ENCODE results near the gene SAMD13.

Gene SAMD13

DNA sequence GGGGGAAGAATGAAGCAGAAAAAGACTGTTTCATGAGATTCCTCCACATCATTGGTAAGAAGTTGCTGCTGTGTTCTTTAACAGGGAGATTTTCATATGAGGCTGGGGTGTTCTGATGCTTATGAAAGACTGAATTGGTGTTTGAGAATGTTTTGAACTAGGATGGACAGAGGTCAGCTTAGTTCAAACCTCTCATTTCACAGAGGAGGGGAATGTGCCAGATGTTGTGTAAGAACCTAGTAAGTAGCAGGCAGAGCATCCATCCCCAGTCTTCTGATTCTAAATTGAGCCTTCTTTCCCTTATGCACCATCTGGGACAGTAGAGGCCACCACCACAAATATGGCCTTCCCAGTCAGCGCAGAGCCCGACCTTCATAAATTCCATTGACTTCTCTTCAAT lies 43.7 kb downstream of the SAMD13 start:
- no peak for DNase-seq (ENCODE audit: low read depth)

DNA sequence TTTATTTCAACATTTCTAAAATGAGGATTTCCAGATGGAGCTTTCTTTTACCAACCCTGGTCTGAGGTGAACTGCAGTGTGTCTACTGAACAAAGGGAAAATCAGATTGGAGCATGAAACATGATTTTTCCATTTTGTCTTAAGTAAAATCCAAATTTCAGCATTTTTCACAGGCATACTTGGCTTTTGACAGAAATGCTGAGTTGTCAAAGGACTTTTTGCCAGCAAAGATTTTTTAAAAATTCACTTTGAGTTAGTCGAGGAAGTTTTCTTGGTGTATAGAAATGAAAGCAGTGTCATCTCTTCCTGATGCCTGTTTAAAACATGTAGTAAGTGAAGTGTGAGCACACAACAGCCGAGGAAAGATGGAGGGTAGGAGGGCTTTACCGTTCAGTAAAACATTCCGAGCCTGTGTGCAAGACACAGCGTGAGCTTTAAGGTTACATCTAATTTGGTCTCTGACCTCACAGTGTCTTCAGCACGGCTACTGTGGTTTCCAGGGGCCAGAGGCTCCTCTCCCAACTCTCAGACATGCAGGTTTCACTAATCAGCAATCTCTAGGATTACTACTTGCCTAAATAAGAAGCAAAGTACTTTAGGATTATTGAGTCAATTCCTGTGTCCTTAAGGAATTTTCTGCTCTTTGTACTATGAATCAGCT lies 45.9 kb downstream of the SAMD13 start:
- no peak for DNase-seq (ENCODE audit: low read depth)

DNA sequence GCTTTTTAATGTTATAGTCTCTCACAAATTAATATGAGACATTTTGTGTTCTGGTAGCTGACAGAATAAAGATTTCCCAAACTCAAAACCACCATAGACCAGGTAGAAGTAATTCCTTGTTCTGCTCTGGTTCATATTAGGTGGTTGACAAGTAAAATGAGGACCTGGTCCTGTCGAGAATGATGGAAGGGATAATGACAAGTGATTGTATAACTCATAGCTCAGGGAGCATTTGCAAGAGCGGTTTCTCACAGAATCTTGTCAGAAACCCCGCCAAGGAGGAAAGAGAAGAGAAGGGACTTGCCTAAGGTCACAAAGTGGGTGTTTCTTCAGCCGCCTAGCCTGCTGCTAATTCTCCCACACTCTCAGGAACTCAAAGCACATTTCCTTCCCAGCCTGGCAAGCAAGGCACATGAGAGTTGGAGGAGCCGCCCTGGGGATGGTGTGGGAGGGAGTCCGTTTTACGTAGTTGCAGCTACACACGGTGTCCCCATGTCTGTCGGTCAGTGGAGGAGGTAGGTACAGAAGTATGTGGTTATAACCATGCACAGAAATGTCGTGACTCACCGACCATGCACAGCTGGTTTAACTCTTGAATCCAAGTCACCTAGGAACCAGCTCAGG lies 46.5 kb downstream of the SAMD13 start:
- DNase-seq (ENCODE audit: low read depth), result no peak

DNA sequence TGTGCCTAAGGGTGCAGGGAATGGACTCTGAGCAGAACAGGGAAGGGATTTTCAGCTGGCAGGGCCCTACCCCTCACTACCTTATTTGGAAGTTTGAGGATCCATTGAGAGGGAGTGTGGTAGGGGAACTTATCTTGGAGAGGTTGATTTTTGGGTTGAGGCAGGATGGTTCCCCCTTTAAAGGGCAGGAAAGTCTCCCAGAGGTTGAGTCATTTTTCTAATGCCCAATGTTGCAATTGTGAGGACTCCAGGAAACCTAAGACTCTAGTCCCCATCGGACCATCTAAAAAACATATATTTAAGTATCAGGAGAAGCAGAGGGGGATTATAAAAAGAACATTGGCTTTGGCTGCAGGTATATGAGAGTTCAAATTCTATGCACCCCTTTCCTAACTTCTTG lies 47.3 kb downstream of the SAMD13 start:
- DNase-seq (ENCODE audit: low read depth), result no peak

DNA sequence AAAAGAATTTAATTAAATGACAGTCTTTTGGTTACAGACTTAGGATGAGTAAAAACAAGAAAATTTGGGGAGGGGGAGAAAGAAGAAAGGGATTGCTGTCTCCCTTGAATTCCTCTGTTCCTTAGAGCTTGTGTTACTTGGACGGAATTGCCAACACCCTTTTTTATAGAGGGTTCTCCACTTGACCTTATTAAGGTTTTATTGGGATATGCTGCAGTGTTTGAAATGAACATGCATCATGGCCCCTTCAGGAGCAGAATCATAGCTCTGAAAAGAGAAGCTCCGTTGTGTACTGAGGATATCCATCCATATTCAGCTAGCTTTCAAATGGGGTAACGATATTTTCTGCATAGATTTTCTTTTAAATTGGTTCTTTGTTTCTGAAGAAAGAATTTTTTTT lies 48.6 kb downstream of the SAMD13 start:
- DNase-seq (ENCODE audit: low read depth), result no peak

DNA sequence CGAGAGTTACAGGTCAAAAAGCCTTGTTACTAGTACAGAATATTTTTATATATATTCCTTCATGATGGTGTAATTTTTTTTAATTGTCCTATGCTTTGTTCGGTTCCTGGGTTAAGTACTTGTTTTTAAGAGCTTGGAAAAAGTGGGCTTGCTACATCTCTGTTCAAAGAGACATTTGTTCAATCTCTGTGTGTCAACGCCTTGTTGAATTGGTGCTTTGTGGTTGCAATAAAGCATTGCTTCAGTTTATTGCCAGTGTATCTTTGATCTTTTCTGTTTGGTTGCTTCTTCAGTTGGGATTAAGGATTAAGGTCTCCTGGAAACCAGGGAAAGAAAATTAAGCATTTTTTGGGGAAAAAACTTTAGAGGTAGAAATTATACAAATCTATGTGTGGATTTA lies 49.0 kb downstream of the SAMD13 start:
- no peak for DNase-seq (ENCODE audit: low read depth)

DNA sequence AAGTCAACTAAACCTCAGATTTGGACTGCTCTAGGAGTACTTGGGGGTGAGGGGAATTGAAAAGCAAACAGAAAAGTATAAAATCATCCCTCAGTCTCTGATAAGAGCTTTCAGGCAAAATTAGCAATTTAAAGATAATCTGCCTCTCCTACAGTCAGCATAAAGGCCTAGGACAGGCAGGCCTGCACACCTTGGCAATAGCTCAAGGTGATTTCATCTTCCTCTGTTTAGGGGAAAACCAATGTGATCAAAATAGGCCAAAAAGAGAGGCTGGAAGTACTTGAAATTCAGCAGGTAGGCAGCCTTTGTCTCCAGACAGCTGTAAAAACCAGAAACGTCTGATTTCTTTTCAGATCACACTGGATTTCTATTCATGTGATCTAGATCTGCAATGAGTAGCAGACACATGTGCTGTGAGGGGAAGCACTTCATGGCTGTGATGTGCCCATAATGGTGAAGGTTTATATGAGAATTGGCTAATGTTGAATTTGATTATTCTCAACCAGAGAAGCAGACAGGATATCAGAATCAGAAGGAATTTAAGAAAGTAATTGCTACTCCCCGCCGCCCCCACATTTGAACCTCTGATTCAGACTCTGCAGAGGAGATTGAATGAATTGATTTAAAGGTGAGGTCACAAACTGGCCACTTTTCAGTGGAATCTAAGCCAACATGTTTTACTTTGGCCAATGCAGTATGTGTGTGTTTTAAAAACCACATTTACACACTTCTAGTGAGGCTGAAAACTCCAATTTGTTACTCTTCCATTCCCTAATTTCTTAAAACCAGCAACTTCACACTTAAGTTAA lies 51.0 kb downstream of the SAMD13 start:
- DNase-seq (ENCODE audit: low read depth), result no peak

DNA sequence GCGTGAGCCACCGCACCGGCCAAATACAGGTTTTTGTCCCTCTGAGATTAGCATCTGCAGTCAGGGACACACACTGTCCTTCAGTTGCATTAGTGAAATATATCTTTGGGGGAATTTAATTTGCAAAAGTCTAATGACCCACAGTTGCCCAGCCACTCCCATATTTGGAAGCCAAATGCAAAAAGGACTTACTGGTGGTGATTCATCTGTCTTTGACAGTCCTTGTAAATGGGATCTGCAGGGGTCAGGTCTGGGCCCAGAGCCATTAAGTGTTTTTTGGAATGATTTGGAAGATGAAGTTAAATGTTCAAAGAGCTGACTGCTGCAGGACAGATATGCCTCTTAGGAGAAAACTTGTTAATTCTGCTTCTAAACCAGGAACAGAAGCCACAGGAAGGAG lies 52.2 kb downstream of the SAMD13 start:
- DNase-seq (ENCODE audit: low read depth), result no peak

DNA sequence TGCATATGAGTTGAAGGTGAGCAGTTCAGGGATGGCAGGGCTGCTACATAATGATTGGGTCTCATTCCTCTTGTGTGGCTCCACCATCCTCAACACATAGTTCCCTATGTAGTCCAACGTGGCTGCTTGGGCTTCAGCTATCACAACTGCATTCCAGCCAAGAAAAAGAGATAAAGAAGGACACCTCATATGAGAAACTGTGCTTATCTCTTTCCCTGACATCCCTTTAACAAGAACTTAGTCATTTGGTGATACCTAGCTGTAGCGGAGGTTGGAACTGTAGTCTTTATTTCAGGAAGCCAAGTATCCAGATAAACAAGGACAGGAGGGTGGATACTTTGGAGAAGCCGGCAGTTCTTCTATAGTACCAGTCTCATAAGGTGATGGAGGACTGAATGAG lies 54.0 kb downstream of the SAMD13 start:
- DNase-seq (ENCODE audit: low read depth), result no peak

DNA sequence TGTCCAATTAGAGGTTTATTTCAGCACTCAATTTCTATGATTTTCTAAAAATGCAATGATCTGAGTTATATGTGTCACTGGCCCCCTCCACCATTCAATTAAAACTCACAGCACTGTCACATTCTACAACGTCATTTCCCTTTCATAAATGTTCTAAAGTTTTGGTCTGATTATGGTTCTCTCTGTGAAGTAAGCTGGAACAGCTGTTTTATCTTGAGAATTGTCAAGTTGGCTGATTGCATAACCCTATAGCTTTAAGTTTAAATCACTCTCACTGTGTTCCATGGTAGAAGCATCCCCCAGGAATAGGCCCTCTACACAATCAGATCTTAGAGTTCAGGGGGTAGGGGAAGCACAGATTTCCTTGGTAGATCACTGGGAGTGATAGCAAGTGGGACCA lies 55.4 kb downstream of the SAMD13 start:
- no peak for DNase-seq (ENCODE audit: low read depth)

DNA sequence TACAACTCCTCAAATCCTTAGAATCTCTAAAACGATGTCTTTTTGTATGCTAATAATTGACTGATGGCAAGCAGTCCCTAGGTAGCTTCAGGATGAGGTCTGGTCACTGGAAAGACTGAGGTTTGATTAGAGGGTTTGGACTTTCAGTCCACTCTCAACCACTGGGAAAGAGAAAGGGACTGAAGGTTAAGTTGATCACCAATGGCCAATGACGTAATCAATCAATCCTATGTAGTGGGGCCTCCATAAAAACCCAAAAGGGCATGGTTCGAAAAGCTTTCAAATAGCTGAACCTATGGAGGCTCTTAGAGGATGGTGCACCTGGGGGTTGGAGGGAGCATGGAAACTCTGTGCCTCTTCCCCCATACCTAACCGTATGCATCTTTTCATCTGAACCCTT lies 57.2 kb downstream of the SAMD13 start:
- DNase-seq (ENCODE audit: low read depth), result no peak

DNA sequence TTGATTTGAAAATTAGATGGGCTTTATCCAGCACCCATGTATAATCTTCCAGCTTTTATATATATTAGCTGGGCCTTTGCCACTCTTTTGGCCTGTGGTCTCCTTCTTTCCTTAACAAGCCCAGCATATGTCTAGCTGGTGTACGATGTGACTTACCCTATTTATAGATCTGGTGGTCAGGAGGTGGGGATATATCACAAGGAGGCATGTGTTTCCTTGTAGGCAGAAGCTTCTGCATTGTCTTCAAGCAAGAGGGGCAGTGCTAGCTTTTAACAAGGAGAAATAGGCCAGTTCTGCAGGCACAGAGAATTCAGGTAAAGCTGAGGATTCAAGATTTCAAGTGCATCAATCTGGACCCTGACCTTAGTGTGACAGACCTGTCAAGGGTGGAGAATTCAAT lies 58.8 kb downstream of the SAMD13 start:
- DNase-seq (ENCODE audit: low read depth), result no peak

DNA sequence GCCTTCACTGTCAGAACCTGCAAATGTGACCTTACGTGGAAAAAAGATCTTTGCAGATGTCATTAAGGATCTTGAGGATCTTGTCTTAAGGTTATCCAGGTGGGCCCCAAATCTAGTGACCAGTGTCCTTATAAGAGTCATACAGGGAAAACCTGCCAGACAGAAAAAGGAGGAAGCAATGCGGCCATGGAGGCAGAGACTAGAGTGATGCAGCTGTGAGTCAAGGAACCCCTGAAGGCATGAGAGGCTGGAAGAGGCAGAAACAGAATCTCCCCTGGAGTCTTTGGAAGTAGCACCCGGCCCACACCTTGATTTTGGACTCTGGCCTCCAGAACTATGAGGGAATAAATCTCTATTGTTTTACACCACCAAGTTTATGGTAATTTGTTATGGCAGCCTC lies 60.3 kb downstream of the SAMD13 start:
- no peak for DNase-seq (ENCODE audit: low read depth)

DNA sequence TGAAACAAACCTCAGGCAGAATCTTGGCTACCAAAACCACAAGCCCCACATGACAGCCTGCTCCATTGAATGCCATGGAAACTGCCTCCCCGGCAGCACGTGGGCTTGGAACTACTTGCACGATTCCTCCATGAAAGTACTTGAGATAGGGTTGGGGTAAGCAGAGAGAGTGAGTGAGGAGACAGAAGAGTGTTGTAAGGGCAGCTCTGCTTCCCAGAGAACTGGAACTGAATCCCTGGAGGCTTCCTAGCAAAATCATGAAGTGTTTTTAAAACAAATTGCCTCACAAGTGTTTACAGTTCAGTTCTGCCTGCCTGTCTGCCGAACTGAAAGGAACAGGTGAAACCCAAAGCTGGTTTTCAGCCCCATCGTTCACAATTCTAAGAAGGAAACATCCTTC lies 61.5 kb downstream of the SAMD13 start:
- DNase-seq (ENCODE audit: low read depth), result no peak

DNA sequence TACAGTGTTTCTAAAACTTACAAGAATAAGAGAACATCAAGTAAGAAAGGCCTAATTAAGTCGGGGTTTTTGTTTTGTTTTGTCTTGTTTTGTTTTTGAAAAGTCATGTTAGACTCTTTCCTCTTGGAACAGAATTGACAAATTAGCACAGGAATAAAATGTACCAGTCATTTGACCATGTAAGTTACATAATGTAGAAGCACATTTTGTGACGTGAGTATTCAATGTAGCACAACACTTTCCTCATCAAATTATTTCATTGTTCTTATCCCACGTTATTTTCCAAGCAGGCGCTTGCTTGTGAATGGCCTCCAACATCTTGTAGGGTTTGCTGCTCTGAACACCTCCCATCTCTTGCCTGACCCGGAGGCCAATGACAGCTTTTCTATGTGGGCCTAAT lies 62.1 kb downstream of the SAMD13 start:
- no peak for DNase-seq (ENCODE audit: low read depth)

DNA sequence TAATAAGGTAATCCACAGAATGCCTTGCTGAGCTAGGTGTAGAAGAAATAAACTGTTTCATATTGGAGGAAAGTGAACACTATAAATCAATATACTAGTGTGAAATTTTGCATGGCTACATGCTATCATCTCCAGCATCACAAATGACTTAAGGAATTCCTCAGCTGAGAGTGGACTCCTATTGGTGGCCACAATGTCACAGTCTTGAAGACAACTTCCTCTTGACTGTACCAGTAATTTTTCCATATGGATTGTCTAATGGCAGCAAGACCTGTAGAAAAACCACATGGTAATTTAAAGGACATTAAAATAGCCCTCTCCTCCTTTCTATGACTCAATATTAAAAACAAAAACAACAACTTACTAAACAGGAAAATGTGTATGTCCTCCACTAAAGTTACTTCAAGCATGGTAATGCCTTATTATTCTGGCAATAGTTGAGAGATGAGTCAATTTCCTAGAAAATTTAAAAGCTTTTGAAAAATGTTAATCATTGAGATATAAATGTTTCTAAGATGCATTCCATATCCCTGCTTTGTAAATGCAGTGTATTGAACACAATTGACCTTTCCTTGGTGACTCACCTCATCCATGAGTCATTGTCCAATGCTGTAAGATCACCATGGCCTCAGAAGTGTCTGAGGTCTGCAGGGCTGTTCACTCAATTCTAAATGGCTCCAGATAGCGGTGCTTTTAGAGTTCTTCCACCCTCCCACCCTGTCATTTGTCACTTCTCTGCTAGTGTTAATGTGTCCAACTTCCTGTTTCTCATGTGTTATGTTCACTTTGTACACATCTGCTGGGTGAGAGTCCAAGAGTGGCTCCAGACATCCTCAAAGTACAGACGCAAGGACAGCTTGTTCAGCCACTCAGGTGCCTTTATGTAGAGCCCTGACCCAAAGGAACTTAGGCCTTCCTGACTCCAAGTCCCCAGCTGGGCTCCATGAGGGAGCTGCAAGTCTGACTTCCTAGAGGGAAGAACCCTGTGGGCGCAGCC lies 64.0 kb downstream of the SAMD13 start:
- DNase-seq (ENCODE audit: low read depth), result peak; percentile 3

DNA sequence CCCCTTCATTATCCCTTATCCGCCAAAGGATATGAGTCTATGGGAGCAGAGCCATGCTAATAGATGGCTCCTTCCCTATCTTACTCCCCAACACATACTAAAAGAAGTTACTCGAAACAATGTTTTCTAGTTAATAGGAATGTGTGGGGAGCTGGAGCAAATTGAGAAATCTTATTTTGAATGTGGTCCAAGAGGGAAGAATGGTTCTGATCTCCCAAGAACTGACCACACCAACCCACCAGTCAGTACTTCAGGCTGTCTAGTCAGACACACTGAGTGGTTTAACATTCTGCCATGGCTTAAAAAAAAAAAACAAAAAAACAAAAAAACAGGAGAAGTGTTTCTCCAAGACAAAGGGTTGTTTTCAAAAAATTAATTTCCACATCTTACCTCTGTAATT lies 65.3 kb downstream of the SAMD13 start:
- DNase-seq (ENCODE audit: low read depth), result no peak

DNA sequence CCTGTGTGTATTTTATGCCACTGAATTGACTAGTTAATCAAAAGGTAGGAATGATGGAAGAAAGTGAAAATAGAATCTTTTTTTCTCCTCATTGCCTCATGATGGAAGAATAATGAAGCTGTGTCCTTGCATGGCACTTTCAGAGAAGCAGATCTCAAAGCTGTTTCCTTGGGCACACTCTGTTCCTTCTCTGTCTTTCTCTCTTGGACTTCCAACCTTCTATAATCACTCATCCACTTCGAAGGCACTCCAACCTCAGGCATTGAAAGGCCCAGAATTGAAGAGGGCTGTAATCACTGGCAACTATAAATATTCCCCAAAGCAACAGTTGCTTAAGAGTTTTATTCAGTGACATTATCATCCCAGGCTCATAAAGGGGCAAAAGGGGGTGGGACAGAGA lies 65.7 kb downstream of the SAMD13 start:
- no peak for DNase-seq (ENCODE audit: low read depth)

DNA sequence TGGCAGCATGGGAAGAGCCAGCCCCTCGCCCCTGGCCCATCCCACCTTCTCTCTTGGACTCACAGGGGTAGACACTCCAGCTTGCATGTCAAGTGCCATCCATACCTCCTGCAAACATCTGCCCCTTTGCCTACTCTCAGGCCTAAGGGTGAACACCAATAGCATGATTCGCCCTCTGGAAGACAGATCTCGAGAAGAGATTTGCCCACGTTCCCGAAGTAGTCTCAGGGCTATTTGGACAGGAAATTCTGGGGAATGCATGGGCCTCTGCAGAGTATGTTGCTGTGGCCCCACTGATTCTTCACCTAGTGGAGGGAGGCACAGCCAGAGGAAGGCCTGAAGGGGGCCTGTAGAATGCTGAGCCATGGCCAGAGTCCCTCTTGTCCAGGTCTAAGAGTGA lies 66.9 kb downstream of the SAMD13 start:
- no peak for DNase-seq (ENCODE audit: low read depth)

DNA sequence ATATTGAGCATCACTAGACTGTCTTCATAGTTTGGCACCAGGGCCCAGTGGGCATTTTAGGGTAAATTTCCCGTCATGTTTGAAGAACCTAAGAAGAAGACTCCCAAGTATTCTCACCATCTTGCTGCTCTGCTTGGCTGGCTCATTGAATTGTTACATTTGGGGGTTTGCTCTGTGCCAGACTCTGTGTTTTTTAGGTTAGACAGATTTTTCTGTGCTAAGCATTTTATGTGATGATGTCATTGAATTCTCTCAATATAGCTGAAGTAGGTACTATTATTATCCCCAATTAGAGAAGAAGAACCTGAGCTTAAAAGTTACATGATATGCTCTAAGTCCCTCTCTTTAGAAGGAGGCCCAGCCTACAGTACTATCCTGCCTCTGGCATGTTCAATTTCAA lies 68.8 kb downstream of the SAMD13 start:
- DNase-seq (ENCODE audit: low read depth), result no peak

DNA sequence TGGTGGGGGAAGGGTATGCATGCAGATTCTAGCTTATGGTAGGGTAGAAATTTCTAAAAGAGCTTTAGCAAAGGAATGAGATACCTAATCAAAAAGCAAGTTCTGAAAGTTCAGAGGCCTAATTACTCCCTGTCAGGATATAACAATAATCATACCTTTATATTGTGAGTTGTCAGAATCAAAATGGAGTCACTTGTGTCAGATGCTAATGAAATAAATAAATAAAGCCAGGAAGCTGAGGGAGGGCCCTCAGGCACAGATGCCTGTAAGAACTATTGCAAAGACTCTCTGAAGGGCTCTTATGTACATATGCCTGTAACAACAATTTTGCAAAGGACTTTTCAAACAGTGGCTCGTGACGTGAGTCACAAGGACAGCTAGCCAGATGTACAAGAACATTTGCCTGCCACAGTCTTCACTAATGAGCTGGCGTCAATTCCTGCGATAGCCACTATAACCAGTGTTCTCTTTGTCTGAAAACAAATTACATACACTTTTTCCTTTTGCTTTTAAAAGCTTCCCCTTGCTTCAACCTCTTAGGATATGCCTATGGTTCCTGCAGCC lies 69.4 kb downstream of the SAMD13 start:
- DNase-seq (ENCODE audit: low read depth), result no peak

Measured in stimulated activated CD4-positive, alpha-beta T cell treated with anti-CD3 and anti-CD28 coated beads, Interleukin-2, amount 100 ng/mL, for 4 hours (primary cell).